Measurements from ENCODE around the gene CDYL.
"Not testable (repeated sequence)": the region's sequence is repeated elsewhere in the genome, so short reads cannot be mapped to it uniquely, and the experiment has no call there.

CDYL gene

GRCh38 chr6:4829089-4829488 lies 52.9 kb downstream of the CDYL start:
- no peak for DNase-seq (ENCODE audit: low read depth in 2 of 3, low spot score in 2 of 3)

GRCh38 chr6:4835540-4835939 lies 59.3 kb downstream of the CDYL start:
- not testable (repeated sequence) for DNase-seq (ENCODE audit: low read depth in 2 of 3, low spot score in 2 of 3)

GRCh38 chr6:4840169-4840568 lies 64.0 kb downstream of the CDYL start:
- no peak for DNase-seq (ENCODE audit: low read depth in 2 of 3, low spot score in 2 of 3)

DNA sequence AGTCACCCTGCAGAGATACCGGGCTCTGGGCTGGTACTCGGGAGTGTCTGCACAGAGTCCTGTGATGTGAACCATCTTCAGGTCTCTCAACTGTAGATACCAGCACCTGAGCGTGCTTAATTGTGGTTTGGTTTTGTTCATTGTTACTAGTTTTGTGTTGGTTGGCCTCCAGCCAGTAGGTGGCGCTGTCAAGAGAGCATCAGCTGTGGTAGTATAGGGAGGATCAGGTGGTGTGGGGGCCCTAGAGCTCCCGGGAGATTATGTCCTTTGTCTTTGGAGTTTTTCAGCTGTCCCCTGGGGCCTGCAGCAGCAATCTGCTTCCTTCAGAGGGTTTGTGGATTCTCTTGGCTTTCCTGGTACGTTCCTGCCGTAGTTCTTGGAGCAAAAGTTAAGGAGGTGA lies 67.9 kb downstream of the CDYL start:
- no peak for DNase-seq (ENCODE audit: low read depth in 2 of 3, low spot score in 2 of 3)

DNA sequence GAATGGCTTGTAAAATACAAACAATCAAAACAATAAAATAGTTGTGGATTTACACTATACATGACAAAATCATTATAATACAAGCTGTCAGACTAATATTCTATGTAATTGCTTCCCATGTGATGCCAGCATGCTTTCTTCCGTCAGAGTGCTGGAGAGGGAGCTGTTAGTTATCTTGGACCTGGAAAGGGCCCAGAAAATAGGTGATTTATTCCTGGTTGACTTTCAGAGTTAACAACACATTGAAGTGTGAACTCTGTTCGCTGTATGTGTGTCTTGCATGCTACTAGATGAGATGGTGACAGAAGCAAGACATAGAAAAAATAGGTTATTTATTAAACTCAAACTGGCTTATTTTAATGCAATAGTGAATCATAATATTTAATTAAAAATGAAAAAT lies 70.2 kb downstream of the CDYL start:
- no peak for DNase-seq (ENCODE audit: low read depth in 2 of 3, low spot score in 2 of 3)

- no peak for DNase-seq (ENCODE audit: low read depth in 2 of 3, low spot score in 2 of 3)
Measured at GRCh38 chr6:4848382-4849068, 72.3 kb downstream of the CDYL start.

- DNase-seq (ENCODE audit: low read depth in 2 of 3, low spot score in 2 of 3): no peak
Measured at GRCh38 chr6:4849226-4850022, 73.2 kb downstream of the CDYL start.

- no peak for DNase-seq (ENCODE audit: low read depth in 2 of 3, low spot score in 2 of 3)
Measured at GRCh38 chr6:4851035-4851434, 74.8 kb downstream of the CDYL start.

DNA sequence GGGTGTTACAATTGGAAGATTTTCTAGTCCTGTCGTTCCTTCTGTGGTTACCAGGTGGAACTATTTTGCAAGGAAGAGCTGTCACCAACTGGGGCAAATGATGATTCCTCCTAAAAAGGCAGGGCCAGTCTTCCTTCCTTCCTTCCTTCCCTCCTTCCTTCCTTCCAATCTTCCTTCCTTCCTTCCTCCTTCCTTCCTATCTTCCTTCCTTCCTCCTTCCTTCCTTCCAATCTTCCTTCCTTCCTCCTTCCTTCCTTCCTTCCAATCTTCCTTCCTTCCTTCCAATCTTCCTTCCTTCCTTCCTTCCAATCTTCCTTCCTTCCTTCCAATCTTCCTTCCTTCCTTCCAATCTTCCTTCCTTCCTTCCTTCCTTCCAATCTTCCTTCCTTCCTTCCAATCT lies 76.0 kb downstream of the CDYL start:
- not testable (repeated sequence) for DNase-seq (ENCODE audit: low read depth in 2 of 3, low spot score in 2 of 3)

DNA sequence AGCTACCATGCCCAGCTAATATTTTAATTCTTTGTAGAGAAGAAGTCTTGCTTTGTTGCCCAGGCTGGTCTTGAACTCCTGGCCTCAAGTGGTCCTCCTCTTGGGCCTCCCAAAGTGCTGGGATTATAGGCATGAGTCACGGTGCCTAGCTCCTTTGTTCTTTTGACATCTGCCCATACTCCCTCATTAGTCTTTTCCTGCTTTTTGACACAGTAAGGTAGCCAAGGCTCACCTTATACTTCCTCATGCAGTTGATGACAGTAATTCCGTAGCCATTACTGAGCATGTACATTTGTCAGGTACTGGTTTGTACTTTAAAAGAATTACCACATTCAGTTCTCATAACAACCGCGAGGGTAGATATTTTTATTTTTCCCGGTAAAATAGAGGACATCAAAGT lies 76.7 kb downstream of the CDYL start:
- DNase-seq (ENCODE audit: low read depth in 2 of 3, low spot score in 2 of 3): no peak

DNA sequence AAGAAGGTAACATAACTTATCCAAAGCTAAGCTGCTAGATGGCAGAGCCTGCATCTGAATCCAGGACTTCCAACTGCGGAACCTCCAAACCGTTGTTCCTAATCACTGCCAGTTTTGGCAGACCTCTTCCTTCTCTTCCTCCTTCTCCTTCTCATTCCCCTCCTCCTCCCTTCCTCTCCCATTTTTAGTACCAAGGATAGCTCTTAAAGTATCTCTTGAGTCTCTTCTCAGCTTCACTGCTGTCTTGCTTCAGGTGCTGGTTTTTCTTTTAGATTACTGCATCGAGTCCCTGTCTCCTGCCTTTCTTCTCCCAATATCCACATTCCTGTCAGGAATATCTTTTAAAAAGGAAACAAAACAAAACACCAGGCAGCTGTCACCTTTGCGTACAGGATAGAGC lies 77.1 kb downstream of the CDYL start:
- no peak for DNase-seq (ENCODE audit: low read depth in 2 of 3, low spot score in 2 of 3)

DNA sequence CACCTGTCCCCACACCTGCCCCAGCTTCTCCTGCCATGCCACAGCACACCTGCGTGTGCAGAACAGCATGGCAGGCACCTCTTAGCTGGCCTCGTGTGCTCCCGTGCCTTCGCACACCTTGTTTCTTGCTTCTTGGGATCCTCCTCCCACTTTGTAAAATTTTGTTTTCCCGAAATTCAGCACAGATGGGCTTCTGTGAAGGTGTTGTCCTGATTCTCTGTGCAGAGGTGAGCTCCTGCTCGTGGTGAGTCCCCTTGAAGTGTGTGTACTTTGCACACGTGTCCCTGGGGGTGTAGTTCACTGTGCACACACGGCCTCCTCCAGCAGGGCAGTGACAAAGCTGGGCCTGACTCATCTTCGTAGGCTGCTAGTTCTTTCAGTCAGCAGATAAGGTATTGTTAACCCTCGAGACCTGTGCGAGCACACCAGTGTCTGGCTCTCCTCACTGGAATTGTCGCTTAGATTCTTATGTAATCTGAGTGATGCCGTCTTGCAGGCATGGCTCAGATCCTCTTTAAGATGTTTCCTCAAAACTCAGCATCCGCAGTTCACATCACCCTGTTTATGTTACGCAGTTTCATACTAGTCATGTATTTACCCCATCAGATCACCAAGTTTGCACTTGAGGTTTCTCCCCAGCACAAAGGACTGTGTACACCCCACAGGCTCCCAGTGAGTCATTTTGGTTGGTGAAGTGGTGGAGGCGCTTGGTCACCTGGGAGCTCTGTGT lies 77.7 kb downstream of the CDYL start:
- no peak for DNase-seq (ENCODE audit: low read depth in 2 of 3, low spot score in 2 of 3)

DNA sequence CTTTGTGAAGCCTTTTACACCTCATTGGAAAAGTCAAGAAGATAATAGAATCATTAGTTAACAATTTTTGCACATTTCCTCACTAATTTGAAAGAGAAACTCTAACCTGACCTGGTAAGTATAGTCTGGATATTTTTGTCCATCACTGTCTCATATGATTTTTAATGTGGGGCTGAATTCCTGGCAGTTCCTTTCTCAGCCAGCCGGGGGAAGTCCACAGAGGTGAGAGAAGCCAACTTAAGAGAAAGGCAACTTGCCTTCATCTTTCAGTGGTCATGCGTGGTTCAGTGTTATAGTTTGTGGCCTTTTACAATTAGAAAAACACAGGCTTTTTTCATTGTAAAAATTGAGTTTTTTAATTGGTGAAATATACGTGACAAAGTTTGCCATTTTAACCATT lies 80.6 kb downstream of the CDYL start:
- DNase-seq (ENCODE audit: low read depth in 2 of 3, low spot score in 2 of 3): no peak

DNA sequence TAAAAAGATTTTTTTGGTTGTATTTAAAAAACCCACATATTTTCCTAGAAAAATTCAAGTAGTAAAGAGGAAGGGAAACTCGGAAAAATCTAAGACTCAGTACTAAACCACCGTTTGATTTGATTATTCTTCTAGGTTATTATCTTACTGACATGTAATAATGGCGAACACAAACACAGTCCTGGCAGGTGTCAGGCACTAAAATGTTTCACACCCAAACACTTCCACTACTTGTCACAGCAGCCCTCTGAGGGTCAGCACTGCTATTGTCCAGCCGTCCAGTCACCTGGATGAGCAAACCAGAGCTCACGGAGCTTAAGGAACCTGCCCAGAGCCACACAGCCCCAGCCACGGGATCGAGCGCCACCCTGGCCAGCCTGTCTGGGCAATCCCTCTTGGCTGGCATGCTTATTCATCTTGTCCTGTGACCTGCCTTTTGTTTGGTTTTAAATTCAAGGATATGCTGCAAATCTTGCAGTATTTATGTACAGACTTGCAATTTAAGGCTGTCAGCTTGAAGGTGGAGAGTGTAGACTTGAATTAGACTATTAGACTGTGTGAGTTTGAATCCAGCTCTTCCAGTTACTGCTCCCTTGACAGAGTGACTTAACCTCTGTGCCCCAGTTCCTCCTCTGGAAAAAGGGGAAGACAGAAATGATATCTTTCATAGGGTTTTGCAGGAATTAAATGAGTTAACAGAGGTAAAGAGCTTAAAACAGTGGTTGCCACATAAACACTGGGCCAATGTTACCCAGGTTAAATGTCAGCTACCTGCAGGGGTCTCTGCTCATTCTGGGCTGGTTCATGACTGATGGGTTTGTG lies 82.2 kb downstream of the CDYL start:
- no peak for DNase-seq (ENCODE audit: low read depth in 2 of 3, low spot score in 2 of 3)

GRCh38 chr6:4860387-4860786 lies 84.2 kb downstream of the CDYL start:
- no peak for DNase-seq (ENCODE audit: low read depth in 2 of 3, low spot score in 2 of 3)

GRCh38 chr6:4861564-4861963 lies 85.4 kb downstream of the CDYL start:
- no peak for DNase-seq (ENCODE audit: low read depth in 2 of 3, low spot score in 2 of 3)

DNA sequence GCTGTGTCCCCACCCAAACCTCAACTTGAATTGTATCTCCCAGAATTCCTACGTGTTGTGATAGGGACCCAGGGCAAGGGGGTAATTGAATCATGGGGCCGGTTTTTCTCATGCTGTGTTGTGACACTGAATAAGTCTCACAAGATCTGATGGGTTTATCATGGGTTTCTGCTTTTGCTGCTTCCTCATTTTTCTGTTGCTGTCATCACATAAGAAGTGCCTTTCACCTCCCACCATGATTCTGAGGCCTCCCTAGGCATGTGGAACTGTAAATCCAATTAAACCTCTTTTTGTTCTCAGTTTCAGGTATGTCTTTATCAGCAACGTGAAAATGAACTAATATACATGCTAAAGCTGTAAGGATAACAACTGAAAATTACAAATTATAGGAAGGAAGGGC lies 88.3 kb downstream of the CDYL start:
- DNase-seq (ENCODE audit: low read depth in 2 of 3, low spot score in 2 of 3): no peak

DNA sequence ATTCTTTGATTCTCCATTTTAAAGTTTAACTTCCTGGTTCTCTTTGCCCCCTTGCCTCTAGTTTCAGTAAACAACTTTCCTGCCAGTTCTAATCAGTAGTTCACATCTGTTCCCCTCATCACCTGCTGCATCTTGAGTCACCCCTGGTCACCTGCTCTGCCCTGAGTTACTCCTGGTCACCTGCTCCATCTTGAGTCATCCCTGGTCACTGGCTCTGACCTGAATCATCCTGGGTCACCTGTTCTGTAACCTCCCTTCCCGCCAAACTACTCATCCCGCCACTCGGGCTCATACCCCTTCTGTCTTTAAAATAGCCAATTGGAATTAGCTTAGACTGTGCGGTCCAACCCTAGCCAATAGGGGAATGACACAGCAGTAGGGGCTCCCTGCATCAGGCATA lies 88.8 kb downstream of the CDYL start:
- not testable (repeated sequence) for DNase-seq (ENCODE audit: low read depth in 2 of 3, low spot score in 2 of 3)

DNA sequence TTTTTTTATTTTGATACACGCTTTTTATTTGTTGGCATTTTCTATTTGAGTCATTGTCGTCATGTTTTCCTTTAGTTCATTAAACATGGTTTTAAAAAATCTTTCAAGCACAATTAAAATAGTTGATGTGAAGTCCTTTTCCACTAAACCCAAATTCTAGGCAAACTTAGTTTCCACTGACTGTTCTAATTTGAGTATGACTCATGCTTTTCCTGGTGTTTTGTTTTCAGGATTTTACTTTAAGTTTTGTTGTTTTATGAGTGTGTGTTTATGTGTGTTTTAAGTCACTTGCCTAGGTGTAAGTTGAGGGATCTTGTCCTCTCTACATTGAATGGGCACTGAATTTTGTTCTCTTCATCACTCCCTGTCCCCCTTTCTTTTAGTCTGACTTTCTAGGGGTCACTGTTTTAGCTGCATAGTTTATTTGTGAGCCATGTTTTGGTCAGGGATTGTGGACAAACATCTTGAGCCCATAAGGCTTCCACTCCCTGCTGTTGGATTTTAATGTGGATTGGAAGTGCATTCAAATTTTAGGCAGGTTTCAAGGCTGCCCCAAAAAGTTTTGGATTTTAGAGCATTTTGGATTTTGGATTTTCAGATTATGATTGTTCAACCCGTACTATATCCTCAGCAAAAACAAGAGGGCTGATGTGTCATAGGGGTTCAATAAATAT lies 94.8 kb downstream of the CDYL start:
- no peak for DNase-seq (ENCODE audit: low read depth in 2 of 3, low spot score in 2 of 3)

GRCh38 chr6:4871825-4872224 lies 95.6 kb downstream of the CDYL start:
- no peak for DNase-seq (ENCODE audit: low read depth in 2 of 3, low spot score in 2 of 3)

GRCh38 chr6:4872841-4873240 lies 96.6 kb downstream of the CDYL start:
- DNase-seq (ENCODE audit: low read depth in 2 of 3, low spot score in 2 of 3): no peak

Measured in activated CD8-positive, alpha-beta memory T cell treated with anti-CD3 and anti-CD28 coated beads for 48 hours (primary cell).